ENCODE measurements around the gene HTRA1.

Gene HTRA1

DNA sequence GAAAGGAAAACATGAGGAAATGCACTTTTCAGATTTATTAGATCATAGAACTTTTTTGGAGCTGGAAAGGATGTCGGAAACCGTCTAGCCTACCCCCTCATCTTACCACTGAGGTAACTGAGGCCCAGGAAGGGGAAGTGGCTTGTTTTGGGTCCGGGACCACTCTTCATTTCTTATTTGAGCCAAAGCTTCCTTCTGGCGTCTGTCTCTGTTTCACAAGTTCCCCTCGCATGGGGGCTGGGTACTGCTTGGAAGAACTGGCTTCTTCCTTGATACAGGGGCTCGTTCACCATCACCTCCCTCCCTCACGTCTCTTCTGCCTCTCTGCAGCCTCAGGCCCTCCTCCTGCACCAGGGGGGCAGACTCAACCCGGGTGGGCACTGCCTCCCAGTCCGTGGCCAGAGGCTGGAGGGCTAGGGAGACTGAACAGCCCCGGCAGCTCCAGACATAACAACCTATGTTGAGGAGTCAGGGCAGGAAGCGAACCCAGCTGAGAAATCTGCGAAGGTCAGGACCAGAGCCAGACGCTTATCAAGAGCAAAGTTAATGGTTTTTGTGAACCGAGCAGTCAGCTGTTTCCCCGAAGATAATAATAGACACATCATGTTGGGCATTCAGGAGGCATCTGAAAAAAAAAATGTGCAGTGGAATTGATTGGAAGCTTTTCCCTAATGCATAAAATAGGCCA is 12.9 kb downstream of the HTRA1 start:
- no peak for DNase-seq (ENCODE audit: low read depth in 2 of 2)

DNA sequence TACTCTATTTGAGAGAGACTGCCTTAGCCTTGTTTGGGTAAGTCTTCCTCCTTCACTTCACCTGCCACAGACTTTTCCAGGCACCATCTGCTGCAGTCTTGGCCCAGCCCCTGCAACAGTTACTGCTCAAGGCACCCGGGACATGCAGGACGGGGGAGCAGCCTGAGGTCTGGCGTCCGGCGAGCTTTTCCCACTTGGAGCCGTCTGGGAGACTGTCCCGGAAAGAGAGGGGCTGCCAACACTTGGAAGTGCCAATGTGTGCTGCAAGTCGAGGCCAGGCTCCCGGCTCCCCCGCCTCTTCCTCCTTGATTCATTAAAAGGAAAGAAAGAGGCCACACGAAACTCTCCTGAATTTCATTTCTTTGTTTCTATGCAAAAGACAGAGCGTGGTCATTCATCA is 13.7 kb downstream of the HTRA1 start:
- no peak for DNase-seq (ENCODE audit: low read depth in 2 of 2)

DNA sequence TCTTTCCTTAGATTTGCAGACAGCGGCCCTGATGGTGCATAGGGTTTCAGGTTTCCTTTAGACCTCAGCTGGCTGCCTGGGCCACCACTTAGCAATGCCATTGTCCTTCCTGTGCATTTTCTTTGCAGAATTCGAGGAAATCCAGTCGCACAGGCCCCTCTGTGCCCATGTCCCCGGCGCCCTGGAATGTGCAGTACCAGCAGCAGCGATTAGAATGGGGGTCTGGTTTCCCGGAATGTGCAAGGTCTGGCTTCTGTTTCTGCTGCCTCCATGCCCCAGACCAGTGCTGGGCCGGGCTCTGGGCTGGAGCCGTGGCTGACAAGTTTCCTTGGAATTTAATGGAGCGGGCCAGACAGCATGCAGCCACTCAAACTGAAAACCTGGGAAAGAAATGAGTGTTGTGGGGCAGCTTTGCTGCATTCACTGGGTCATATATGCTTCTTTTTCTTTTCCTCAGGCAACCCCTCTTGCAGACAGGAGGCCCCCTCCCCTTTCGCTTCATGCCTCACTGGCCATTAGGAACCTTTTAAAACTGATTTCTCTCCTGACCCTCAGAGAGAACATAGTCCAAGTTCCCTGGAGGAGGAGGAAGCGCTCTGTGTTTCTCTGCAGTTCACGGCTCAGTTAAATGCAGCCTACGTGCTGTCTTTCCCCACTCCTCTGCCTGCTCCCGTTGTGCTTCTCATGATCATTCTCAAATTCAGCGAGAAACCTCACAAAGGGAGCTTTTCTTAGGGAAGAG is 14.4 kb downstream of the HTRA1 start:
- DNase-seq (ENCODE audit: low read depth in 2 of 2), result no peak

DNA sequence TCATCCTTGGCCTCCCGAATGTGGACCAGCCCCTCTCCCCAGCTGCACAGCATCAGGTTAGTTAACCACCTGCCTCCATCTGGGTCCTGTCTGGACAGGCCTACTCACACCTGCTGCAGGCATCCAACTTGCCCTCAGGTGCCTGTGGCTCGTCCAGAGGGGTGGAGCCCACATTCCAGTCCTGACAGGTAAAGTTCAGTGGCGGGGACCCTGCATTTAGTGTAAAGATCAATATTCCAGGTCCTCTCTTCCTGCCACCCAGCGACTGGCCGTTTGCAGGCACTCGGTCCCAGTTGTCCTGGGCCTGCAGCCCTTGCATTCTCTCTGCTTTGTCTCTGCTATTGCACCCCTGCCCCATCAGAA is 15.0 kb downstream of the HTRA1 start:
- DNase-seq (ENCODE audit: low read depth in 2 of 2), result no peak

DNA sequence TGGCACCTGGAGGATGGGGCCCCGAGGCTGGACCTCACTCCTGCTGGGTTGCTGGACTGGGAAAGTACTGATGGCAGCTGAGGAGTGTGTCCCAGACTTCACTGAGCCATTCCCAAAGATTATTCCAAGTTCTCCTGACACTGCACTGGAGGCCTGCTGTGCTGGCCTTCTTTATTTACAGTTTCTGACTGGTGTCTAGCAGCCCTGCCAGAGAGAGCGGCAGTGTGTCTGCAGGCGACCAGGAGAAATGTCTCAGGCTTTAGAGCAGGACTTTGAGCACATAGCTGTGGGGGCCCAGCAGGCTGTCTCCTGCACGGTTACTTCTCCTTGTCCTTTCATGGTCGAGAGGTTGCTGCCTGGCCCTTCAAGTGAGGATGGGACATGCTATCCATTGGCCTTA is 16.1 kb downstream of the HTRA1 start:
- DNase-seq (ENCODE audit: low read depth in 2 of 2), result no peak

DNA sequence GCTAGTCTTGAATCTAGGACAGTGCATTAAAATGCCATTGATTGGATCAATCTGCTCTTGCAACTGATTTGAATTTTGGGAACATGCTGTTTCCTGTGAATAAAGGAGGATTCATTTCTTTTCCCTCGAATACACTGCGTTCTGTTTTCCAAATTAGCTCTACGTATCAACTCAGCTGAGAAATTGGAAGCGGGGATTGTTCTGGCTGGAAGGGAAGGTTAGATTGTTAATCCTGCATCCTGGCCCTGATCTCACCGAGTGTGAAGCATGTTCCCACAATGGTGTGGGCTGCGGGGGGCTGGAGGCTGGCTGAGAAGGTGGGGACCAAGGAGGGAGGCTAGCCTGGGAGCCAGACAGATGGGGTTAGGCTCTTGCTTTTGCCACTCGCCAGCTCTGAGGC is 17.6 kb downstream of the HTRA1 start:
- DNase-seq (ENCODE audit: low read depth in 2 of 2), result no peak

DNA sequence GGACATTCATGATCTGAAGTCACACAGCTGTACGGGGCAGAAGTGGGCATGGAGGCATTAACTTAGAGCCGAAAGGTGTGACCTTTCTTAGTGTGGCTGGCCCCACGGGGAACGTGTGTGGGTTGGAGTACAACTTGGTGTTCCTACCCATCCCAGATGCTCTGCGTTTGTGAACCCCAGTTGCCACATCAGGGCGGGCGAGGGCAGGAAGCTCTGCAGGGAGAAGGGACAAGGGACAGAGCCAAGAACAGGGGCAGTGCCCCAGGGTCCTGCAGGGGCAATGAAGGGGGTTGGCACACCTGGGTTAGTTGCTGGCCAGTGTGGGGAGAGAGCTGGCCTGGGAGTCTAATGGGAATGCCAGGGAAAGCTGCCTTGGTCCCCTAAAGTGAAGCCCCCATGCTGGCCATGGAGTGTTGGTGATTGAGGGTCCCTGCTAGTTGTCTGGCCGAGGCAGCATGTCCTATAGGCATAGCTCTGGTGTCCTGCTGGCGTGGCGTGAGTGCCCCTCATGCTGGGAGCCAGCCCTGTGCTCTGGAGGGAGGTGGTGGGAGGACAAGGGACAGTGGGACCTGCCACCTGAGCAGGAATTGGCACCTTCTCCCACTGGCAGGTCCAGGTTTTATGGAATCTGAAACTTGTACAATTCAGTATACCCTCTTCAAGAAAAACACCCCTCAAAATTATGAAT is 18.9 kb downstream of the HTRA1 start:
- DNase-seq (ENCODE audit: low read depth in 2 of 2), result no peak

DNA sequence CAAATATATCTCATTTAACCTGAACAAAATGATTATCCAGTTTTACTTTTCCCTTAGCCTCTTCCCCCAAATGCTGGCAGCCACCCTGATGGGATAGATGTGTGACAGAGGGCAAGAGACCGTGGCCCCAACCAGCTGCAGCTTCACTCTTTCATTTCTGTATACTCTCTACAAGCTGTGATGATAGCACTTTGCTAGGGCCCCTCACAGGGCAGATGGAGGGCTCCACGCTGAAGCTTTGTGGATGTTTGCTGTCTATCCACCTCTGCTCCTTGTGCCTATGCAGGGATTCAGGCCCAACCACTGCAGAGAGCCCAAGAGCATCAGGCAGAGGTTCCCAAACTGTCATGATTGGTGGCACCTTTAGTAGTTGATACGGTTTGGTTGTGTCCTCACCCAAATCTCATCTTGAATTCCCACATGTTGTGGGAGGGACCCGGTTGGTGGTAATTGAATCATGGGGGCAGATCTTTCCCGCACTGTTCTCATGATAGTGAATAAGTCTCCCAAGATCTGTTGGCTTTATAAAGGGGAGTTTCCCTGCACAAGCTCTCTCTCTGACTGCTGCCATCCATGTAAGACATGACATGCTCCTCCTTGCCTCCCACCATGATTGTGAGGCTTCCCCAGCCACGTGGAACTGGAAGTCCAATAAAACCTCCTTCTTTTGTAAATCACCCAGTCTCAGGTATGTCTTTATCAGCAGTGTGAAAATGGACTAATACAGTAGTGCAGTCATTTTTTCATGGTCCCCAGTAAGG is 20.1 kb downstream of the HTRA1 start:
- DNase-seq (ENCODE audit: low read depth in 2 of 2), result no peak

DNA sequence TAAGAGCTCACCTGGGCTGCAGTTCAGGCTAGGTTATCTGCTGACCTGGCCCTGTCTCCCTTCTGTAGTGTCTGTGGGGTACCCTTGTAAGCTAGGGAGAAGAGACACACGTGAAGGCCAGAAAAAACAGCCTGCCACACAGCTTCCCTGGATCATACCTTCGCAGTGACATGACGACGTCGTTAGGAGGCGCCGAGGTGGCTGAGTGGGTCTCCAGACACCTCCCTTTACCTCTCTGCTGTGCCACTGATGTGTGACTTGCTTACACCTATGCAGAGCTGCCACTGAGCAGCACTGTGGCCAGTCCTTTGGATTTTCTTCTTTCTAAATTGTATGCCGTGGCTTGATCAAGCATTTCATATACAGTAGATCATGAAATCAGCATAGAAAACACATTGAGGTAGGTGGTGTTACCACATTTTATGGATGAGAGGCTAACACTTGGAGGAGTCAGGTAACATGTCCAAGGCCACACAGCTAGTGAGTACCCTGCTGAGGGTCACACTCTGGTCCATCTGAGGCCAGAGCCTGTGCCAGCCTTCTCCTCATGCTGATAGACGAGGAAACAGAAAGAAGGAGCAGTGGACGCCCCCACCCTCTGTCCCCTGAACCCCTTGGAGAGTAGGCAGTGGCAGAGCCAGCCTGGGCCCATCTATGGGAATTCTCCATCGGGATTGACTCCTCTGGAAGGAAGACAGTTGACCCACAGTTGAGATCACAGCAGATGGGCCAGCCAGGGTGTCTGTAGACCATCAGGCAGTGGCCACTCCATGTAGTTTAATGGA is 23.1 kb downstream of the HTRA1 start:
- DNase-seq (ENCODE audit: low read depth in 2 of 2), result no peak

DNA sequence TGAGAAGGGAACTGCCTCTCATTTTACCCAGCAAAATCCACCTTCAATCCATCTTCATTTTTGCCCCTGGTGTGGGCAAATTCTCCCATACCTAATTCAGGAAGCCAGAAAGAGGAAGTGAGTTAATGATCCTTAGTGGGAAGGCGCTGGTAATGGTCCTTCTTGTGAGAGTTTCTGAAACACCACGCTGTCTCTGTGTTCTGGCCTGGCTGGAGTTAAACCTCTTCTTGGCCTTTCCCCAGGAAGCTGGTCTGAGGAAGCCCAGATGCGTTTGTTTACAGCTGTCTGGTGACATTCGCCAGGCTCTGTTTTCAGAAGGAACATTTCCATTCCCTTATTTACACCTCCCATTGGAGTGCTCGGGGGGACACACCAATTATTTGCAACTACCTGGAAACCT is 24.3 kb downstream of the HTRA1 start:
- DNase-seq (ENCODE audit: low read depth in 2 of 2), result no peak

DNA sequence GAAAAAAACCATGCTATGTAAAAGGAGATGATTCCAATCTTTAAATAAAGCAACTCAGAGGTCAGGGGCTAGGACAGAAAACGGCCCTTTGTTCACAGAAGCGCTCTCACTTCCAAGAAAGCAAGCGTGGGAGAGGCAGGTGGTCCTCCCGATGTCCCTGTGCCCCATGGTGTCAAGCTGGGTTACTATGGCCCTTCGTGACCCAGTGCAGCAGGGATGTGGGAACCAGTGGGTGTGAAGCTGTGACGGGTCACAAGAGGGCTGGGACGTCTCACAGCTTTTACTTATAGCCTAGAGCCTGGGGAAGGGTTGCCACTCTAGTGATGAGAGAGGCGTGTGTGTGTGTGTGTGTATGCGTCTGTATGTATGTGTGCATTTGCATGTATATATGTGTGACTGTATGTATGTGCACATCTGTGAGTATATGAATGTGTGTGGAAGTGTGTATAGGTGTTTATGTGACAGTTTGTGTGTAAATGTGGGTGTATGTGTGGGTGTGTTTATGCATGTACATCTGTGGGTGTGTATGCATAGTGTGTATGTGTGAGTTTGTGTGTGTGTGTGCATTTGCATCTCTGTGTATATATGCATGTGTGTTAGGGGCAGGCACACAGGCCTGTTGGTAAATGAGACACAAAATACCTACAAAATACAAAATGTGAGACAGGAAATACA is 25.2 kb downstream of the HTRA1 start:
- DNase-seq (ENCODE audit: low read depth in 2 of 2), result no peak

DNA sequence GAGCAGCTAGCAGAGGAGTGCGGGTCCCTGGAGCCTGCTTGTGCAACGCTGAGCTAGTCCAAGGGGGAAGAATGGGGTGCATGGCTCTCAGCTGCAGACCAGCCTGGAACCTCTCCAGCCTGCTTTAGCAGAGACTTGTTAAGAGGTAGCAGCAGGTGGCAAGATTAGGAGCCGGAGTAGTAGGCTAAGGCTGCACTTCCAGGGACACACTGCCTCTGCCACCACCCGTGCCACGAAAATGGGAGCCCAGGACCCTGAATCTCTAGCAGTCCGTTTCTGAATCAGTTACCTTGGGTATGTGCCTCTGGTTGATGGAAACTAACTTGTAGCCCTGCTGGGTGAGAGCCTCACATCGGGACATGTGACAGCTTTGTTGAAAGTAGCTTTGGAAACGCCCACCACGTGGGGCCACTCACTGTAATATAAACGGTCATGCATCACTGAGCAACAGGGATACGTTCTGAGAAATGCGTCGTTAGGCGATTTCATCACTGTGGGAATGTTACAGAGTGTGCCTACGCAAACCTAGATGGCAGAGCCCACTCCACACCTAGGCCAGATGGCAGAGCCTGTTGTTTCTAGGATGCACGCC is 25.9 kb downstream of the HTRA1 start:
- no peak for DNase-seq (ENCODE audit: low read depth in 2 of 2)

DNA sequence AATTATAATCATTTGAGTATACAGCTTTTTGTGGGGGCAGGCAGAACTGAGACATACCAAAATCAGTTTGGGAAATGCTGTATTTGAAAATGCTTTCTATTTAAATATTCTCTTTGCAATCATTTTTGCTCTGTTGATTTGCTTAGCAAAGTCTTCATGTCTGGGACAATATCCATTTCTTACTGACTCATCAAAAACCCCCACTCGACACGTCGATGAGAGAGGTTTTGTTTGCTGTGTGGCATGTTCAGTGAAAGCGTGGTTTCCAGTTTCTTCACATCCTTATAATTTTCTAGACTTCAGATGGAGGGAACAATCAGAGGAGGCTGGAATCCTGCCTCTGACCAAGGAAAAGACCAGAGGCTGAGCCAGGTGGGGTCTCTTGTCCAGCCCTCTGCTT is 28.9 kb downstream of the HTRA1 start:
- no peak for DNase-seq (ENCODE audit: low read depth in 2 of 2)

DNA sequence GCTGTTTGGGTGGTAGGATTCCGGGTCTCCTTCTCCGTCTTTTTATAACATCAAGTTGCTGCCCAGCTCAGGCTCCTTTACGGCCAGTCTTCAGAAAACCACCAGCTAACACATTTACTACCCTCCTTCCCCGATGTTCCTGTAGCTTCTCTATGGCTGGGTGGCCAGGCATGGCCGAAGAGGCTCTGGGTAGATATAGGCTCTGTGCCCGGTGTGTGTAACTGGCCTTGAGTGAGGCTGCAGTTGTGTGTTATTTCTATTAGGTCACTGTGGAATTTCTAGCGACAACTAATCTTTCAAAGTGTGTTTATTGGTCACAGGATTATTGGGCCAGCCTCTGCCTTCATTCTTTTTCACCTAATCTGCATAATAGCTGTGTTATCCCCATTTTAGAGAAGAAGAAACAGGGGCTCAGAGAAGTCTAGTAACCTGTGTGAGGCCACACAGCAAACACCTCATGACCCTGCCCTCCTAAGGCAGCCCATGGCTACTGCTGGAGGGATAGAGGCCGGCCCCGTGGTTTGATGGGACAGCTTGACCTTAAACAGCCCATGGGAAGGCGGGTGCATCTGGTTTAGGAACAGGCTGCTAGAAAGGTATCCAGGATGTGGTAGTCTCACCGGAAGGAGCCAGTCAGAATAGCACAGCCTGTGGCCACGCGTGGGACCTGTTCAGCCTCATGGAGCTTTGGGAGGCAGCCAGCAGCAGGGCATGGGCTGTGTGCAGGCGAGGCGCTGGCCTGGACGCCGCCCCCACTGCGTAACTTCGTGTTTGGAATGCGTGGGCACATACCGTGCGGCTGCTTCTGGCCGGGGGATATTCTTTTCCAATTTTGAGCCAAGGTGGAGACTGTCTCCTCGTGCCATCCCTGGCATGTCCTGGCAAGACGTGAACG is 29.7 kb downstream of the HTRA1 start:
- DNase-seq (ENCODE audit: low read depth in 2 of 2), result no peak

DNA sequence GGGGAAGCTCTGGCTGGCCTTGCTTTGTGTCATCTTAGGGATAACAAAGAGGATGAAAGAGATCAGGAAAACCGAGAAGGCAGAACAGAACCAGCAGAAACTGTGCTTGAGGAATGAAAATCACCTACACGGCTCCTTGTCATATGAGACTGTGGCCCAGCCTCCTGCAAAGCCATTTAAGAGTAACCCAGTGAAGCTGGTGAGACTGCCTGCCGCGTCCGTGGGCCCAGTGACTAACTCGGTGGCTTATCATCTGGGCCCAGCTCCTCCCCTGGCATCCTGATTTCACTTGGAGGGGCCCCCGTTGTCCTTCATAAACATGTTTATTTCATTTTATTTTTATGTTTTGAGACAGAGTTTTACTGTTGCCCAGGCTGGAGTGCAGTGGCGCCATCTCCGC is 30.7 kb downstream of the HTRA1 start:
- DNase-seq (ENCODE audit: low read depth in 2 of 2), result no peak

DNA sequence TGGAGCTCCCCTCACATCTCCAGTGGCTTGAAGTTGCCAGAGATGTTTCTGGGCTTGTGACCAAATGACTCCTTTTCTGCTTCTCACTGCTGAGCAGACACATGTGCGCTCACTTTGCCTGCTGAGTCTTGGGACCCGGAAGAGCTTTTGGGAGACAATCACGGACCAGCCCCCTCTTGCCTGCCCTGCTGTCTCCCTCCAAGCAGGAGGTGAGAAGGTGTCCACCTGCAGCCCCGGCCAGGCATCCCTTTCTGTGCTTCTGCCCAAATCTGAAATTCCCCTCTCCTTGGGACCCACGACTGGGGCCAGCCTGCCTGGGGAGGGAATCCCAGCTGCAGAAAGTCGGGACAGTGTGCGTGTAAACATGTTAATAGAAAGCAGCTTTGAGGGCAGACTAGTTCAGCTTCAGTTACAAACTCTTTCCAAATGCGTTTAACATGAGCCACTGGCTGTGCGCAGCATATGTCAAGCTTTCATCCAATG is 31.7 kb downstream of the HTRA1 start:
- DNase-seq (ENCODE audit: low read depth in 2 of 2), result no peak

DNA sequence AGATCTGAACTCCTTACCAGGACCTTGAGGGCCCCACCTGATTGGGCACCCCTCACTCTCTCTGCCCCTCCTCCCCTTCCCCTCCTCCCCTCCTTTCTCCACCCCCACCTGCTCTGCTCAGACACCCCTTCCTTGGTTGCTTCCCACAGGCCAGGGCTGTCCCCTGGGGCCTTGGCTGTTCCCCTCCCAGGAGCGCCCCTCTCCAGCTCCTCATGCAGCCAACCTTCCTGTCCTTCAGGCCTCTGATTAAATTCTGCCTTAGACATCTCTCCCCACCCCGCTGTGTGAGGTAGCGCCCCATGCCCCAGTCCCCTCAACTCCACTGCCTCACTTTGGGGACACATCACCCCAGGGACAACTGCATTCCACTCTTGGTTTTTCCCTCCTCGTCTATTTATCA is 32.4 kb downstream of the HTRA1 start:
- no peak for DNase-seq (ENCODE audit: low read depth in 2 of 2)

DNA sequence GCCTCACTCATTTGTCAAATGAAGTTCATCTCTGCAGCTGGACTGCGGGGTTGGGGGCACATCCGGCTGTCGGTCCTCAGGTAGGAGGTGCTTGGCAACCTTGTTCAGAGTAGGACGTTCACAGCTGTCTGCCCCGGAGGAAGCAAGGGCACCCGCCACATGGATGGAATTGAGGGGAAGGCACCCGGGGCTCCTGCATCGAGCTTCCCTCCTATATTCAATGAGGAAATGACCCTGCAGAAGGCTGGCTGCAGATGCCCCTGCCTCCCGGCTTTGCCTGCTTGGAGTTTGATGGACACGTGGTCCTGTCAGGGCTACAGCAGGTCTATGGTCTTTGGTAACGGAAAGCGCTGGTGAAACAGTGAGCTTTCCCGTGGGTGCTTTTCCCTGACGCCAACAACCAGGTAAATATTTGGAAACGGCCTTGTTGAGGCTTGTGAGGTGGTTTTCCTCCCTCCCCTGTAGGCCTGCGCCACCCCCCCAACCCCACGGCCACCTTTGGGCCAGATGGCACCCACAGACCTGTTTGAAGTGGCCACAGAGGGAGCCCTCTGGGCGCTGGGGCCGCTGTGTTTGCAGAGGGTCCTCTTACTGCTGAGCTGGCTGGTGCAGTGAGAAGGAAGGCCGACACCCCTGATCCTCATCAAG is 32.9 kb downstream of the HTRA1 start:
- no peak for DNase-seq (ENCODE audit: low read depth in 2 of 2)

DNA sequence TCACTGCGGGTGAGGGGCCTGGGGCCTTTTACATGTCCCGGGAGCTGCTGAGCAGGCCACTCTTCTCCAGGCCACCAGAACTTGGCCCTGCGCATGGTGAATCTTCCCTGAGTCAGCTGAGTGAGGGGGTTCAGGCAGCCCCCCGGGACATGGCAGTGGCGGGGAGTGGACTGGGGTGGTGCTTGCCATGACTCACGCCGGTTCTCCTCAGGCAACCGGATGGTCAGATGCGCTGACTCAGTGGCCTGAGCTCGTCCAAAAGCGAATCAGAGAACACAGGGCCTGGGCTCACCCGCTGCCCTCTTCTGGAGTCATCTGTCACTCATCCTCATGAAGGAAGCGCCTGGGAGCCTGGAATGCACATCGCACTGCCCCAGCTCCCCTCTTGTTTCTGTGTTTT is 33.5 kb downstream of the HTRA1 start:
- no peak for DNase-seq (ENCODE audit: low read depth in 2 of 2)

All from stimulated activated CD4-positive, alpha-beta T cell treated with anti-CD3 and anti-CD28 coated beads, Interleukin-1b, Interleukin-23, amount 100 ng/mL, for 1 hour (primary cell).